SK-N-SH (cell line): ENCODE measurements around the gene DBH. TPM values are rescaled to one million over a fixed set of nuclear protein-coding genes. Genes with fewer than 3 reads are reported as not detected.

Experiments used
- CTCF ChIA-PET: fragments of 300-600, 350-600 bp; formaldehyde crosslinking; extraction: SDS; loops from one replicate; lab custom pipeline; 2021; lab: Yijun Ruan, JAX
- POLR2A ChIA-PET: fragments of 350-600 bp; sonication (Branson Sonifier 250); formaldehyde crosslinking; extraction: SDS; loops from one replicate; lab custom pipeline; 2020; ENCODE audit warnings: antibody characterized with exemption, inconsistent platforms; lab: Yijun Ruan, JAX
- DNase-seq: peaks from one replicate; pipeline ENCODE4 v3.0.0; 2012
- H2AFZ ChIP-seq: fragments of 200-600 bp; sonication (generic); 2 replicates; pipeline ENCODE4 v1.8.1; 2016; ENCODE audit warnings: antibody characterized with exemption, mild to moderate bottlenecking, low read depth
- H3F3A ChIP-seq: fragments of 200-600 bp; sonication (generic); replicated peaks from 2 replicates; pipeline ENCODE3; 2016; ENCODE audit warnings: antibody characterized with exemption, mild to moderate bottlenecking; ENCODE audit not compliant: insufficient read depth
- H3K27ac ChIP-seq, 2 experiments: fragments of 200-500 bp in 1 of 2; fragments of 200-600 bp in 1 of 2; sonication (Bioruptor generic) in 1 of 2; sonication (generic), shearing (Covaris generic) in 1 of 2; 2 replicates each; pipeline versions ENCODE4 v1.5.1 to v1.6.1; 2014 to 2016; ENCODE audit warnings: low read depth in 2 of 2, inconsistent platforms in 1 of 2, low read length in 1 of 2, mild to moderate bottlenecking in 1 of 2, mixed read lengths in 1 of 2
- H3K27me3 ChIP-seq: fragments of 200-600 bp; sonication (generic), shearing (Covaris generic); 2 replicates; pipeline ENCODE4 v1.6.1; 2016; ENCODE audit warnings: mixed run types; ENCODE audit not compliant: insufficient read depth
- H3K36me3 ChIP-seq, 2 experiments: fragments of 200-500 bp in 1 of 2; fragments of 200-600 bp in 1 of 2; sonication (Bioruptor generic) in 1 of 2; sonication (generic) in 1 of 2; replicated peaks in 1 of 2; 2 replicates each; pipeline versions ENCODE3 to v1.5.1; 2014 to 2016; ENCODE audit warnings: low read length in 1 of 2, mild to moderate bottlenecking in 1 of 2; ENCODE audit not compliant: insufficient read depth in 2 of 2, control insufficient read depth in 1 of 2
- H3K4me1 ChIP-seq, 2 experiments: fragments of 200-500 bp in 1 of 2; fragments of 200-600 bp in 1 of 2; sonication (Bioruptor generic) in 1 of 2; sonication (generic), shearing (Covaris generic) in 1 of 2; 2 replicates each; pipeline versions ENCODE4 v1.5.1 to v1.6.1; 2014 to 2016; ENCODE audit warnings: low read depth in 1 of 2, low read length in 1 of 2, mixed run types in 1 of 2; ENCODE audit not compliant: insufficient read depth in 2 of 2, control insufficient read depth in 1 of 2
- H3K4me2 ChIP-seq: fragments of 200-600 bp; sonication (generic), shearing (Covaris generic); 2 replicates; pipeline ENCODE4 v1.6.1; 2017; ENCODE audit warnings: mixed run types
- H3K4me3 ChIP-seq, 2 experiments: fragments of 200-500 bp in 1 of 2; fragments of 200-600 bp in 1 of 2; sonication (Bioruptor generic) in 1 of 2; sonication (generic), shearing (Covaris generic) in 1 of 2; 2 replicates each; pipeline versions ENCODE4 v1.5.1 to v1.8.1; 2014 to 2016; ENCODE audit warnings: low read depth in 2 of 2, inconsistent platforms in 1 of 2, low read length in 1 of 2, mild to moderate bottlenecking in 1 of 2, mixed read lengths in 1 of 2, moderate library complexity in 1 of 2
- H3K79me2 ChIP-seq: fragments of 200-600 bp; sonication (generic); 2 replicates; pipeline ENCODE4 v1.8.1; 2017; ENCODE audit warnings: mild to moderate bottlenecking; ENCODE audit not compliant: insufficient read depth
- H3K9ac ChIP-seq: fragments of 200-600 bp; sonication (generic); 2 replicates; pipeline ENCODE4 v1.6.1; 2017; ENCODE audit warnings: mixed run types
- H3K9me2 ChIP-seq: fragments of 200-600 bp; sonication (generic); 2 replicates; pipeline ENCODE4 v1.6.1; 2017; ENCODE audit warnings: mixed run types
- H3K9me3 ChIP-seq: fragments of 200-600 bp; sonication (generic); 2 replicates; pipeline ENCODE4 v1.6.1; 2017; ENCODE audit warnings: mixed run types, mild to moderate bottlenecking, moderate library complexity
- H4K20me1 ChIP-seq: fragments of 200-600 bp; sonication (generic); 2 replicates; pipeline ENCODE4 v1.6.1; 2017; ENCODE audit warnings: mild to moderate bottlenecking, mixed run types; ENCODE audit not compliant: insufficient read depth
- CHD2 ChIP-seq: fragments of 150-350 bp; IDR thresholded peaks from 2 replicates; pipeline ENCODE4 v1.6.1; 2018; ENCODE audit warnings: low read length; ENCODE audit not compliant: partially characterized antibody
- ELF1 ChIP-seq: IDR thresholded peaks from 2 replicates; pipeline ENCODE4 v1.4.0; 2012
- EZH2phosphoT487 ChIP-seq: fragments of 200-600 bp; sonication (generic); IDR thresholded peaks from 2 replicates; pipeline ENCODE4 v1.6.1; 2017; ENCODE audit warnings: low read depth, mixed run types, mild to moderate bottlenecking, antibody characterized with exemption, moderate library complexity, borderline replicate concordance
- FOSL2 ChIP-seq: IDR thresholded peaks from 2 replicates; pipeline ENCODE4 v1.4.0; 2012; ENCODE audit warnings: low read depth, mild to moderate bottlenecking, moderate library complexity, borderline replicate concordance
- JUND ChIP-seq: IDR thresholded peaks from 2 replicates; pipeline ENCODE4 v1.4.0; 2012
- NFIC ChIP-seq: IDR thresholded peaks from 2 replicates; pipeline ENCODE4 v1.4.0; 2012; ENCODE audit warnings: borderline replicate concordance
- POLR2AphosphoS5 ChIP-seq: IDR thresholded peaks from 2 replicates; pipeline ENCODE4 v1.6.1; 2012; ENCODE audit warnings: low read depth, low read length
- RAD21 ChIP-seq: IDR thresholded peaks from 2 replicates; pipeline ENCODE4 v1.6.1; 2012; ENCODE audit warnings: mild to moderate bottlenecking, low read length
- RFX5 ChIP-seq: IDR thresholded peaks from 2 replicates; pipeline ENCODE4 v1.6.1; 2012; ENCODE audit warnings: mild to moderate bottlenecking, improper control_type of control experiment, low read length
- SIN3A ChIP-seq: IDR thresholded peaks from 2 replicates; pipeline ENCODE4 v1.6.1; 2012; ENCODE audit warnings: low read depth, mild to moderate bottlenecking, low read length, moderate library complexity, borderline replicate concordance
- TAF1 ChIP-seq: IDR thresholded peaks from 2 replicates; pipeline ENCODE4 v1.6.1; 2012; ENCODE audit warnings: low read depth, mild to moderate bottlenecking, low read length, moderate library complexity, borderline replicate concordance
- USF2 ChIP-seq: fragments of 150-350 bp; IDR thresholded peaks from 2 replicates; pipeline ENCODE4 v1.6.1; 2017; ENCODE audit warnings: antibody characterized with exemption, low read length, low read depth, borderline replicate concordance
- YY1 ChIP-seq: IDR thresholded peaks from 2 replicates; pipeline ENCODE4 v1.4.0; 2012; ENCODE audit warnings: low read depth, mild to moderate bottlenecking
- ZBTB33 ChIP-seq: IDR thresholded peaks from 2 replicates; pipeline ENCODE4 v1.4.0; 2012; ENCODE audit warnings: low read depth, borderline replicate concordance
- WGBS: methylation state at CpG from one replicate; pipeline ENCODE4 v1.1.6; 2017; ENCODE audit warnings: low lambda C conversion rate; 5-methylcytosine and 5-hydroxymethylcytosine counted together
- polyA plus RNA-seq, 3 experiments: library from polyadenylated mRNA; depleted of rRNA; stranded (reverse); fragments of >200 nt; gene quantifications; 2 replicates each; pipeline ENCODE4 v1.2.3, GENCODE V29; 2012

The DBH gene
- polyA plus RNA-seq, 1 of the 3 experiments (the other 2 are of a cell fraction) = 0.92 TPM

- POLR2A ChIA-PET = interaction anchor here (0.6 to 3.6 kb wide), 5 partner anchors 15 to 154 kb away, joined by 3 to 21 read pairs (median 3); partner anchors contain the start of gene ADAMTSL2
These were observed 31.7 kb downstream of the DBH start for GRCh38 chr9:133667759-133668450.

GRCh38 chr9:133669182-133669801, 33.1 kb downstream of the DBH start:
- H3K27ac ChIP-seq = peak overlapping the region in 1 of 2 experiments; percentile 34; a peak in 1 of 4 replicates
- no peak overlapping the region for H3K4me3 ChIP-seq
- no peak overlapping the region for H2AFZ ChIP-seq
- POLR2A ChIA-PET = no interaction called here
- no peaks in the 10 kb centered on the region for H3K9me3 ChIP-seq
- peaks cover 0 to 32% of the 10 kb centered on the region in 2 experiments; a peak in 1 of 4 replicates for H3K4me1 ChIP-seq
- H4K20me1 ChIP-seq = no peaks in the 10 kb centered on the region
- no peak for DNase-seq
- H3K9ac ChIP-seq = no peak overlapping the region
- 73% methylated on average over 14 of the region's 16 CpGs for WGBS
- H3K4me2 ChIP-seq = no peak overlapping the region
- TF ChIP-seq FOSL2 = no peak
- TF ChIP-seq POLR2AphosphoS5 = no peak
- TF ChIP-seq EZH2phosphoT487 = no peak
- TF ChIP-seq TAF1 = no peak
- TF ChIP-seq RAD21 = no peak
- no peak for TF ChIP-seq RFX5
- no peak for TF ChIP-seq USF2
- no peak for TF ChIP-seq SIN3A
- no peak for TF ChIP-seq ELF1
- TF ChIP-seq ZBTB33 = no peak
- no peak for TF ChIP-seq JUND
- TF ChIP-seq YY1 = no peak
- TF ChIP-seq NFIC = no peak
- H3K9me2 ChIP-seq = no peaks in the 10 kb centered on the region
- H3K27me3 ChIP-seq = no peaks in the 10 kb centered on the region
- H3K36me3 ChIP-seq = no peaks in the 10 kb centered on the region
- no peaks in the 10 kb centered on the region for H3F3A ChIP-seq
- CTCF ChIA-PET = no interaction called here
- H3K79me2 ChIP-seq = no peaks in the 10 kb centered on the region

More at GRCh38 chr9:133667759-133668450, 31.7 kb downstream of the DBH start:
- no peaks in the 10 kb centered on the region for H3F3A ChIP-seq
- DNase-seq = no peak
- WGBS = 74% methylated on average over 16 of the region's 17 CpGs
- CTCF ChIA-PET = interaction anchor here (1.0 kb wide), 1 partner anchor 16 kb away, joined by 4 read pairs; no protein-coding TSS in a partner anchor
- no peaks in the 10 kb centered on the region for H3K36me3 ChIP-seq
- H3K4me1 ChIP-seq = peaks cover 0 to 46% of the 10 kb centered on the region in 2 experiments; a peak in 1 of 4 replicates
- no peaks in the 10 kb centered on the region for H3K79me2 ChIP-seq
- H3K4me2 ChIP-seq = no peak overlapping the region
- peak; percentile 46 for TF ChIP-seq CHD2
- no peak for TF ChIP-seq JUND
- H3K9me3 ChIP-seq = no peaks in the 10 kb centered on the region
- peak overlapping the region in 1 of 2 experiments; percentile 63; a peak in 2 of 4 replicates for H3K27ac ChIP-seq
- H3K27me3 ChIP-seq = no peaks in the 10 kb centered on the region
- no peak overlapping the region for H2AFZ ChIP-seq
- H4K20me1 ChIP-seq = no peaks in the 10 kb centered on the region
- no peak overlapping the region for H3K4me3 ChIP-seq
- no peak overlapping the region for H3K9ac ChIP-seq
- no peaks in the 10 kb centered on the region for H3K9me2 ChIP-seq
